Measurements from ENCODE around the gene POLA2. TPM values are rescaled to one million over a fixed set of nuclear protein-coding genes. Genes with fewer than 3 reads are reported as not detected.
A peak's percentile ranks its signal among the peaks of the same experiment; 100 is the strongest.

Gene POLA2
- total and polyA plus RNA-seq, 9 of the 15 experiments (the other 6 are each of a cell fraction or from before 2014, with no cell fraction given), result 2.7 to 134 (median 44.4) TPM

DNA sequence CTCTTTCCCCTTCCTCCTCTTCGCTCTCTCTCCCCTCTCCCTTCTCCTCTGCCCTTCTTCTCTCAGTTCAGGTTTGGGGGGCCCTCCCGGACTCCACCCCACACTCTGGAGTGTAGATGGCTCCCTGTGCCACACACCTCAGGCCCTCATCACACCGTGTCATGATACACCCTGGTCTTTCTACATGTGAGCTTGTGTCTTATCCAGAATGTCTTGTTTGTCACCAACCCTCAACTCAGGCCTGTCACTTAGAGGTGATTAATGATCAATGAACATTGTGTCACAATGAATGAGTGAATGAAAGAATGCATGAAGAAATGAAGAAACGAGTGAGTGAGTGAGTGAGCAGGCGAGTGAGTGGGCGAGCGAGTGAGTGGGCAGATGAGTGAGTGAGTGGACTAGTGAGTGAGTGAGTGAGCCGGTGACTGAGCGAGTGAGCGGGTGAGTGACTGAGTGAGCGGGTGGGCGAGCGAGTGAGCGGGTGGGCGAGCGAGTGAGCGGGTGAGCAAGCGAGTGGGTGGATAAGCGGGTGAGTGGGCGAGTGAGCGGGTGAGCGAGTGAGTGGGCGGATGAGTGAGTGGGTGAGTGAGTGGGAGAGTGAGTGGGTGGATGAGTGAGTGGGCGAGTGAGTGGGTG is 46.2 kb upstream of the POLA2 start (continued):
- TF ChIP-seq ZNF347 (CRISPR knock-in tag; IDR thresholded peaks at IDR 0.05; ENCODE audit: low read depth) (no peak), ZNF282 (CRISPR knock-in tag; IDR thresholded peaks at IDR 0.05) (no peak), E2F3 (CRISPR knock-in tag; IDR thresholded peaks at IDR 0.05) (no peak), HLTF (IDR thresholded peaks at IDR 0.05) (no peak), ARNT (IDR thresholded peaks at IDR 0.05) (no peak), KDM1A (IDR thresholded peaks at IDR 0.05) (no peak), ESRRA (IDR thresholded peaks at IDR 0.05; ENCODE audit: borderline replicate concordance, low read depth) (no peak), TEAD4 (IDR thresholded peaks at IDR 0.05; ENCODE audit: low read length) (peak; percentile 81), TEAD4 (CRISPR knock-in tag; IDR thresholded peaks at IDR 0.05; ENCODE audit: borderline replicate concordance) (no peak), KDM2B (CRISPR knock-in tag; IDR thresholded peaks at IDR 0.05) (no peak), ZNF263 (CRISPR knock-in tag; IDR thresholded peaks at IDR 0.05; ENCODE audit: borderline replicate concordance) (no peak), ZBED1 (IDR thresholded peaks at IDR 0.05) (no peak), PPARD (CRISPR knock-in tag; IDR thresholded peaks at IDR 0.05) (no peak), ZNF507 (tag; conservative IDR thresholded peaks at IDR 0.05) (no peak)
- TF ChIP-seq, protein P1, sequence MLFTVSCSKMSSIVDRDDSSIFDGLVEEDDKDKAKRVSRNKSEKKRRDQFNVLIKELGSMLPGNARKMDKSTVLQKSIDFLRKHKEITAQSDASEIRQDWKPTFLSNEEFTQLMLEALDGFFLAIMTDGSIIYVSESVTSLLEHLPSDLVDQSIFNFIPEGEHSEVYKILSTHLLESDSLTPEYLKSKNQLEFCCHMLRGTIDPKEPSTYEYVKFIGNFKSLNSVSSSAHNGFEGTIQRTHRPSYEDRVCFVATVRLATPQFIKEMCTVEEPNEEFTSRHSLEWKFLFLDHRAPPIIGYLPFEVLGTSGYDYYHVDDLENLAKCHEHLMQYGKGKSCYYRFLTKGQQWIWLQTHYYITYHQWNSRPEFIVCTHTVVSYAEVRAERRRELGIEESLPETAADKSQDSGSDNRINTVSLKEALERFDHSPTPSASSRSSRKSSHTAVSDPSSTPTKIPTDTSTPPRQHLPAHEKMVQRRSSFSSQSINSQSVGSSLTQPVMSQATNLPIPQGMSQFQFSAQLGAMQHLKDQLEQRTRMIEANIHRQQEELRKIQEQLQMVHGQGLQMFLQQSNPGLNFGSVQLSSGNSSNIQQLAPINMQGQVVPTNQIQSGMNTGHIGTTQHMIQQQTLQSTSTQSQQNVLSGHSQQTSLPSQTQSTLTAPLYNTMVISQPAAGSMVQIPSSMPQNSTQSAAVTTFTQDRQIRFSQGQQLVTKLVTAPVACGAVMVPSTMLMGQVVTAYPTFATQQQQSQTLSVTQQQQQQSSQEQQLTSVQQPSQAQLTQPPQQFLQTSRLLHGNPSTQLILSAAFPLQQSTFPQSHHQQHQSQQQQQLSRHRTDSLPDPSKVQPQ (CRISPR knock-in tag; IDR thresholded peaks at IDR 0.05; ENCODE audit: borderline replicate concordance), result no peak
- TF ChIP-seq, protein P2, sequence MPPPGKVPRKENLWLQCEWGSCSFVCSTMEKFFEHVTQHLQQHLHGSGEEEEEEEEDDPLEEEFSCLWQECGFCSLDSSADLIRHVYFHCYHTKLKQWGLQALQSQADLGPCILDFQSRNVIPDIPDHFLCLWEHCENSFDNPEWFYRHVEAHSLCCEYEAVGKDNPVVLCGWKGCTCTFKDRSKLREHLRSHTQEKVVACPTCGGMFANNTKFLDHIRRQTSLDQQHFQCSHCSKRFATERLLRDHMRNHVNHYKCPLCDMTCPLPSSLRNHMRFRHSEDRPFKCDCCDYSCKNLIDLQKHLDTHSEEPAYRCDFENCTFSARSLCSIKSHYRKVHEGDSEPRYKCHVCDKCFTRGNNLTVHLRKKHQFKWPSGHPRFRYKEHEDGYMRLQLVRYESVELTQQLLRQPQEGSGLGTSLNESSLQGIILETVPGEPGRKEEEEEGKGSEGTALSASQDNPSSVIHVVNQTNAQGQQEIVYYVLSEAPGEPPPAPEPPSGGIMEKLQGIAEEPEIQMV (tag; conservative IDR thresholded peaks at IDR 0.05; ENCODE audit: low read depth), result no peak
- TF ChIP-seq, protein P3, sequence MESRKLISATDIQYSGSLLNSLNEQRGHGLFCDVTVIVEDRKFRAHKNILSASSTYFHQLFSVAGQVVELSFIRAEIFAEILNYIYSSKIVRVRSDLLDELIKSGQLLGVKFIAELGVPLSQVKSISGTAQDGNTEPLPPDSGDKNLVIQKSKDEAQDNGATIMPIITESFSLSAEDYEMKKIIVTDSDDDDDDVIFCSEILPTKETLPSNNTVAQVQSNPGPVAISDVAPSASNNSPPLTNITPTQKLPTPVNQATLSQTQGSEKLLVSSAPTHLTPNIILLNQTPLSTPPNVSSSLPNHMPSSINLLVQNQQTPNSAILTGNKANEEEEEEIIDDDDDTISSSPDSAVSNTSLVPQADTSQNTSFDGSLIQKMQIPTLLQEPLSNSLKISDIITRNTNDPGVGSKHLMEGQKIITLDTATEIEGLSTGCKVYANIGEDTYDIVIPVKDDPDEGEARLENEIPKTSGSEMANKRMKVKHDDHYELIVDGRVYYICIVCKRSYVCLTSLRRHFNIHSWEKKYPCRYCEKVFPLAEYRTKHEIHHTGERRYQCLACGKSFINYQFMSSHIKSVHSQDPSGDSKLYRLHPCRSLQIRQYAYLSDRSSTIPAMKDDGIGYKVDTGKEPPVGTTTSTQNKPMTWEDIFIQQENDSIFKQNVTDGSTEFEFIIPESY (CRISPR knock-in tag; IDR thresholded peaks at IDR 0.05), result peak; percentile 99
- TF ChIP-seq, protein P4, sequence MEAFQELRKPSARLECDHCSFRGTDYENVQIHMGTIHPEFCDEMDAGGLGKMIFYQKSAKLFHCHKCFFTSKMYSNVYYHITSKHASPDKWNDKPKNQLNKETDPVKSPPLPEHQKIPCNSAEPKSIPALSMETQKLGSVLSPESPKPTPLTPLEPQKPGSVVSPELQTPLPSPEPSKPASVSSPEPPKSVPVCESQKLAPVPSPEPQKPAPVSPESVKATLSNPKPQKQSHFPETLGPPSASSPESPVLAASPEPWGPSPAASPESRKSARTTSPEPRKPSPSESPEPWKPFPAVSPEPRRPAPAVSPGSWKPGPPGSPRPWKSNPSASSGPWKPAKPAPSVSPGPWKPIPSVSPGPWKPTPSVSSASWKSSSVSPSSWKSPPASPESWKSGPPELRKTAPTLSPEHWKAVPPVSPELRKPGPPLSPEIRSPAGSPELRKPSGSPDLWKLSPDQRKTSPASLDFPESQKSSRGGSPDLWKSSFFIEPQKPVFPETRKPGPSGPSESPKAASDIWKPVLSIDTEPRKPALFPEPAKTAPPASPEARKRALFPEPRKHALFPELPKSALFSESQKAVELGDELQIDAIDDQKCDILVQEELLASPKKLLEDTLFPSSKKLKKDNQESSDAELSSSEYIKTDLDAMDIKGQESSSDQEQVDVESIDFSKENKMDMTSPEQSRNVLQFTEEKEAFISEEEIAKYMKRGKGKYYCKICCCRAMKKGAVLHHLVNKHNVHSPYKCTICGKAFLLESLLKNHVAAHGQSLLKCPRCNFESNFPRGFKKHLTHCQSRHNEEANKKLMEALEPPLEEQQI (IDR thresholded peaks at IDR 0.05), result no peak
- TF ChIP-seq, protein P5, sequence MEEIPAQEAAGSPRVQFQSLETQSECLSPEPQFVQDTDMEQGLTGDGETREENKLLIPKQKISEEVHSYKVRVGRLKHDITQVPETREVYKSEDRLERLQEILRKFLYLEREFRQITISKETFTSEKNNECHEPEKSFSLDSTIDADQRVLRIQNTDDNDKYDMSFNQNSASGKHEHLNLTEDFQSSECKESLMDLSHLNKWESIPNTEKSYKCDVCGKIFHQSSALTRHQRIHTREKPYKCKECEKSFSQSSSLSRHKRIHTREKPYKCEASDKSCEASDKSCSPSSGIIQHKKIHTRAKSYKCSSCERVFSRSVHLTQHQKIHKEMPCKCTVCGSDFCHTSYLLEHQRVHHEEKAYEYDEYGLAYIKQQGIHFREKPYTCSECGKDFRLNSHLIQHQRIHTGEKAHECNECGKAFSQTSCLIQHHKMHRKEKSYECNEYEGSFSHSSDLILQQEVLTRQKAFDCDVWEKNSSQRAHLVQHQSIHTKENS (CRISPR knock-in tag; IDR thresholded peaks at IDR 0.05), result no peak
